ENCODE data around the gene IP6K3. TPM values are rescaled to one million over a fixed set of nuclear protein-coding genes. Genes with fewer than 3 reads are reported as not detected.

The IP6K3 gene
- total RNA-seq, 1 donor from 2014 or later = 0.16 TPM

DNA sequence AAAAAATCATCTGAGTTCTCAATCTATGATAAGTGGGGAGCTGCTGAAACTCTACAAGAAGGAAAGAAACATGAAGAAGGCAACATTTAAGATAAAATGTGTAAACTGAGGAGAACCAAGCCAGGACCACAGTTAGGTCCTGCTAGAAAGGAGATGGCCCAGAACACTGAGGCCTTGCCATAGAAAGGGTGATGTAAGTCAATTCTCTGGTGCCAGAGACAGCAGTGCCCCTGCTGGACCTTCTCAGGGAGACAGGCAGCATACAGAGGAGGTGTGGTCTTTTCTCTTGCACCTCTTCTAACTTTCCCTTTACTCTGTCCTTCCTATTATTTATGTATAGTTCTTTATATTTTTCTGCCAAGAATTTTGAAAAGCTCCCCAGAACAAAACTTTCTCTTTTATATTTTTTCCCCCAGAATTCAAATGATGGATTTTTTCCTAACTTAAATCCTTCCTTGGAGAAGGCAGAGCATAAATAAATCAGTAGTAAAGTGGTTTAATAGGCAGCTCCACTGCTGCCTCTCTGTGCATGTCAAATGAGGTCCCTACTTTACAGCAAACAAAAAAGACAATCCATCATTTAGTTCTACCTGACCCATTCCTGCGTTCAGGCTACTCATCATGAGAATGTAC, 44.2 kb downstream of the IP6K3 start:
- H3K36me3 Mint-ChIP-seq = peaks cover 9% of the 10 kb centered on the region
- peak; percentile 39 for TF ChIP-seq CTCF (IDR thresholded peaks at IDR 0.05; ENCODE audit: unreplicated experiment)
- peaks cover 5% of the 10 kb centered on the region for H3K4me1 Mint-ChIP-seq
- H3K27ac Mint-ChIP-seq = peak overlapping the region; percentile 30
- no peaks in the 10 kb centered on the region for H3K27me3 Mint-ChIP-seq (ENCODE audit: low read depth)
- no peak for DNase-seq (ENCODE audit: low spot score in 2 of 2, unreplicated experiment in 2 of 2)
- H3K4me3 Mint-ChIP-seq = no peak overlapping the region
- H3K9me3 Mint-ChIP-seq = no peaks in the 10 kb centered on the region

DNA sequence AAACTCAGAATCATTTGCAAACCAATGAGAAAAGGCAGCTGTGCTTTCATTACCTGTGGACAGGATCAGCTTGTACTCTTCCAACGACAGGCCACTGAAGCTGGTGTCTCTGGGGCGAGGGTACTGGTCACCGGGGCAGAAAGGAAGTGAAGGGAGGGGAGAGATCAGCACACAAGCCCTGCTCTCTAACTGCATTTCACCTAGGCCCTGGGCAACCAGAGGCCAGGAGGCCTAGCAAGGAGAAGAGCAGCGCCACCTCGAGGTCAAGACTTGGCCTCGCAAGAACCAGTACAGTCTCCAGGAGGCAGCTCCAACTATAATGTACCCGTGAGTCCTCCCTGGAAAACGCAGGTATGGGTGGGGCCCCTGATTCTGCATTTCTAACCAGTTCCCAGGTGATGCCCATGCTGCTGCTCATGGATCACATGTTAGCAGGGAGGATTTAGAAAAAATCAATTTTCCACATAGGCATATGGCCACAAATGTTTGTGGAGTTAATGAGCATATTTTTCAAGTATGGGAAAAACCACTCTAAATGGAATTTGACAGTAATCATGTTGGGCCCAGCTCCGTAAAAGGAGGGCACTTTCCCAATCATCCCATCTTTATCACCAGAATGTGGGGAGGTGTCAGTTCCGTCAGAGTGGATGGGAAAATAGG, 46.2 kb downstream of the IP6K3 start:
- Mint-ChIP-seq H3K4me1 (peaks cover 3% of the 10 kb centered on the region), H3K4me3 (no peak overlapping the region), H3K27me3 (ENCODE audit: low read depth) (no peaks in the 10 kb centered on the region)

DNA sequence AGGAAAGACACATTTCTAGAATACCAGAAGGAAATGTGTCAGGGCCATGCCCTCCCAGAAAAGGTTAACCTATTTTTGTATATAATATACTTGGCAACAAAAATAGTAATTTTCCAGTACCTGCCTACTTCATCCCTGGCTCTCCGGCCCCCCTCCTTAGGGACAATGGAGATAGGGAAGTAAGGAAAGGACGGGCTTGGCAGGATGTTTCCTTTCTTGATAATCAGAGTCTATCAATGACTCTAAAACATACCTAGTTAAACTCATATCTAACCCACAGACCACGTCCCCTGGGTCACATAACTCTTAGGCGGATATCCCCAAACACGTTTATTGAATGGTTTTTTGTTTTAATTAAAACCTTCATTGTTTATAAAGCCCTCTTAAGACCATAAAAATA, 47.0 kb downstream of the IP6K3 start:
- no peaks in the 10 kb centered on the region for H3K9me3 Mint-ChIP-seq
- peaks cover 3% of the 10 kb centered on the region for H3K4me1 Mint-ChIP-seq
- no peak for DNase-seq (ENCODE audit: low spot score in 2 of 2, unreplicated experiment in 2 of 2)
- TF ChIP-seq CTCF (IDR thresholded peaks at IDR 0.05; ENCODE audit: unreplicated experiment) = no peak
- H3K36me3 Mint-ChIP-seq = peaks cover 9% of the 10 kb centered on the region
- no peak overlapping the region for H3K27ac Mint-ChIP-seq
- H3K4me3 Mint-ChIP-seq = no peak overlapping the region
- H3K27me3 Mint-ChIP-seq (ENCODE audit: low read depth) = no peaks in the 10 kb centered on the region

More for the DNA sequence above, 46.2 kb downstream of the IP6K3 start:
- peak; percentile 49 to 61 for DNase-seq (ENCODE audit: low spot score in 2 of 2, unreplicated experiment in 2 of 2)
- H3K27ac Mint-ChIP-seq = no peak overlapping the region
- peak; percentile 54 for TF ChIP-seq CTCF (IDR thresholded peaks at IDR 0.05; ENCODE audit: unreplicated experiment)
- peaks cover 9% of the 10 kb centered on the region for H3K36me3 Mint-ChIP-seq
- H3K9me3 Mint-ChIP-seq = no peaks in the 10 kb centered on the region

DNA sequence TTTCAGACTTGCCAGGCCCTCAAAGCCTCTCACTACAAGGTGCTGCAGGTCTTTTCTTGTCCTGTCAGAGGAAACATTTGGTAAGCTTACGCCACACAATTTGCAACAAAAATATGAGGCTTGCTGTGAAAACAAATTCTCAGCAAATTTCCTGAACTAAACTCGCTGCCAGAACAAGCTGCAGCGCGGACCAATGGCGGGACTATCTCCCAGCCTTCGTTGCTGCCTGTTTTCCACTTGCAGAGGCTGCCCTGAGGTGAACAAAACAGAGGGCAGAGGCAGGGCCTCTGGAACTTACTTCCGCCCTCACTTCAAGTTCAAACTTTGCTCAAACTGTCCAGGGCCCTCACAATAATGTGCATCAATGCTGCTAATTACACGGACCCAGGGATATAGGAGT, 47.6 kb downstream of the IP6K3 start:
- no peaks in the 10 kb centered on the region for H3K27me3 Mint-ChIP-seq (ENCODE audit: low read depth)
- DNase-seq (ENCODE audit: low spot score in 2 of 2, unreplicated experiment in 2 of 2) = no peak
- peaks cover 7% of the 10 kb centered on the region for H3K4me1 Mint-ChIP-seq
- no peak overlapping the region for H3K27ac Mint-ChIP-seq
- H3K4me3 Mint-ChIP-seq = no peak overlapping the region
- H3K36me3 Mint-ChIP-seq = peaks cover 9% of the 10 kb centered on the region
- no peak for TF ChIP-seq CTCF (IDR thresholded peaks at IDR 0.05; ENCODE audit: unreplicated experiment)
- no peaks in the 10 kb centered on the region for H3K9me3 Mint-ChIP-seq

GRCh38 chr6:33698494-33698893, 48.2 kb downstream of the IP6K3 start:
- H3K4me3 Mint-ChIP-seq = no peak overlapping the region
- H3K9me3 Mint-ChIP-seq = no peaks in the 10 kb centered on the region
- H3K4me1 Mint-ChIP-seq = peaks cover 9% of the 10 kb centered on the region
- no peaks in the 10 kb centered on the region for H3K27me3 Mint-ChIP-seq (ENCODE audit: low read depth)
- no peak for TF ChIP-seq CTCF (IDR thresholded peaks at IDR 0.05; ENCODE audit: unreplicated experiment)
- H3K36me3 Mint-ChIP-seq = peaks cover 9% of the 10 kb centered on the region
- no peak overlapping the region for H3K27ac Mint-ChIP-seq
- DNase-seq (ENCODE audit: low spot score in 2 of 2, unreplicated experiment in 2 of 2) = no peak
